ENCODE data around the gene C22orf15. TPM values are rescaled to one million over a fixed set of nuclear protein-coding genes. Genes with fewer than 3 reads are reported as not detected.

The C22orf15 gene
- total and polyA plus RNA-seq, 12 donors: 0.11 to 0.80 (median 0.24) TPM; not detected in 7

GRCh38 chr22:23778577-23778900, 15.7 kb downstream of the C22orf15 start:
- intact Hi-C loops (cut with DNase I): no loop called here
- Histone ChIP-seq H3K4me1 (replicated peaks in 1 of 2) (no peaks in the 10 kb centered on the region), H3K27ac (no peak overlapping the region), H3K36me3 (replicated peaks in 1 of 2) (no peaks in the 10 kb centered on the region), H3K27me3 (no peaks in the 10 kb centered on the region), H3K9me3 (replicated peaks in 1 of 3) (no peaks in the 10 kb centered on the region), H3K4me3 (no peak overlapping the region)
- TF ChIP-seq CTCF (IDR thresholded peaks at IDR 0.05) (no peak), POLR2A (IDR thresholded peaks at IDR 0.05) (no peak)
- 80 to 86% (median 82%) methylated on average over 3 of the region's 3 CpGs; no CpG with 5 or more reads in 1 of the 4 donors for WGBS, 4 donors
- DNase-seq: no peak

DNA sequence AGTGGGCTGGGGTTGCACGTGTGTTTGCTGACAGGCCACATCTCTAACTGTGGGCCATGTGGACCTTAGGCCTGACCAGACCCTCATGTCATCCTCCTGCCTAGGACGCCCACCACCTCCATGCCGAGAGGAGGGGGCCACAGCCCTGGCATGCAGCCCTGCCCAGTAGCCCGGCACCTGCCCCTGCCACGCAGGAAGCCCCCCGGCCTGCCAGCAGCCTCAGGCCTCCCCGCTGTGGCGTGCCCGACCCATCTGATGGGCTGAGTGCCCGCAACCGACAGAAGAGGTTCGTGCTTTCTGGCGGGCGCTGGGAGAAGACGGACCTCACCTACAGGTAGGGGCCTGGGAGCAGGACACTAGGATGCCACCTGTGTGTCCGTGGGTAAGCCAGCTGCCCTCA, 16.3 kb downstream of the C22orf15 start:
- Histone ChIP-seq H3K27me3 (no peaks in the 10 kb centered on the region), H3K4me1 (replicated peaks in 1 of 2) (no peaks in the 10 kb centered on the region), H3K27ac (no peak overlapping the region), H3K36me3 (replicated peaks in 1 of 2) (no peaks in the 10 kb centered on the region), H3K9me3 (replicated peaks in 1 of 3) (no peaks in the 10 kb centered on the region), H3K4me3 (no peak overlapping the region)
- no peak for TF ChIP-seq CTCF (IDR thresholded peaks at IDR 0.05)
- no peak for TF ChIP-seq POLR2A (IDR thresholded peaks at IDR 0.05)
- intact Hi-C loops (cut with DNase I): no loop called here
- WGBS, 4 donors: 40 to 96% (median 89%) methylated on average over 1 to 16 of the region's 16 CpGs
- DNase-seq: no peak

DNA sequence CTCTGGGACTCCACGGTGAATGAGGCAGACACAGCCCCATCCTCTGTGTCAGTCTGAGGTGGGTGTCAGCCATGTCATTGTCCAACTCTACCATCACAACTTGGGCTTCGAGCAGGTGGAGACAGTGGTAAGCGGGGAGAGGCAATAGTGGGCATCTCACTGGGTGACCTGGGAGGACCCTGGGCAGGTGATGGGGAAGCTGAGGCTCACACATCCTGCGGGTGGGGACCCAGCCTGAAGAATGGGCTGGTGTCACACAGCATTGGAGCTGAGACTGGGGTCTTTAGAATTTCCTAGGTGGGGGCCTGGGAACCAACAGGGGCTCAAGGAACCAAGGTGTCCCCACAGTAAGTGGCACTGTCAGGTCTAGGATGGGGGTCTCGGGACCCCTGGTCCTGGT, 16.9 kb downstream of the C22orf15 start:
- no peaks in the 10 kb centered on the region for H3K36me3 ChIP-seq (replicated peaks in 1 of 2)
- H3K27ac ChIP-seq: no peak overlapping the region
- no peak for DNase-seq
- H3K27me3 ChIP-seq: no peaks in the 10 kb centered on the region
- 74 to 89% (median 84%) methylated on average over 5 of the region's 5 CpGs for WGBS, 4 donors
- intact Hi-C loops (cut with DNase I): no loop called here
- H3K9me3 ChIP-seq (replicated peaks in 1 of 3): no peaks in the 10 kb centered on the region
- H3K4me1 ChIP-seq (replicated peaks in 1 of 2): no peaks in the 10 kb centered on the region
- H3K4me3 ChIP-seq: no peak overlapping the region
- TF ChIP-seq CTCF (IDR thresholded peaks at IDR 0.05) (no peak), POLR2A (IDR thresholded peaks at IDR 0.05) (no peak)

DNA sequence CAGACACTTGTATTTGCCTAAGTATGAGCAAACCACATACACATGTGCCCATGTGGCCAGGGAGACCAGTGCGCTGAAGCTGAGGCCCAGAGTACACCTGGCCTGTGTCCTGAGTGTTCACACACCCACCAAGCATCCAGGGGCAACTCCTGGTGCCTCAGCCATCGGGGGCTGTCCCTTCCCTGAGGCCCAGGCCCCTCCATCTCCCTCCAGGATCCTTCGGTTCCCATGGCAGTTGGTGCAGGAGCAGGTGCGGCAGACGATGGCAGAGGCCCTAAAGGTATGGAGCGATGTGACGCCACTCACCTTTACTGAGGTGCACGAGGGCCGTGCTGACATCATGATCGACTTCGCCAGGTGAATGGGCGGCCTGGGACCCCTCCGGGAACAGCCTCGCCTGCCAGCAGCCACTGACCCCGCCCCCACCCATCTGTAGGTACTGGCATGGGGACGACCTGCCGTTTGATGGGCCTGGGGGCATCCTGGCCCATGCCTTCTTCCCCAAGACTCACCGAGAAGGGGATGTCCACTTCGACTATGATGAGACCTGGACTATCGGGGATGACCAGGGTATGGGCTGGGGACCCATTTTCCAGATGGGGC, 17.5 kb downstream of the C22orf15 start:
- Histone ChIP-seq H3K9me3 (replicated peaks in 1 of 3) (no peaks in the 10 kb centered on the region), H3K27ac (no peak overlapping the region), H3K27me3 (no peaks in the 10 kb centered on the region), H3K4me3 (no peak overlapping the region), H3K36me3 (replicated peaks in 1 of 2) (no peaks in the 10 kb centered on the region), H3K4me1 (replicated peaks in 1 of 2) (no peaks in the 10 kb centered on the region)
- WGBS, 4 donors: 87 to 100% (median 90%) methylated on average over 1 to 20 of the region's 20 CpGs
- TF ChIP-seq POLR2A (IDR thresholded peaks at IDR 0.05): no peak
- no peak for TF ChIP-seq CTCF (IDR thresholded peaks at IDR 0.05)
- DNase-seq: no peak
- intact Hi-C loops (cut with DNase I): no loop called here
